ENCODE measurements around the gene ITCH.
"Not testable (repeated sequence)": the region's sequence is repeated elsewhere in the genome, so short reads cannot be mapped to it uniquely, and the experiment has no call there.

ITCH gene

DNA sequence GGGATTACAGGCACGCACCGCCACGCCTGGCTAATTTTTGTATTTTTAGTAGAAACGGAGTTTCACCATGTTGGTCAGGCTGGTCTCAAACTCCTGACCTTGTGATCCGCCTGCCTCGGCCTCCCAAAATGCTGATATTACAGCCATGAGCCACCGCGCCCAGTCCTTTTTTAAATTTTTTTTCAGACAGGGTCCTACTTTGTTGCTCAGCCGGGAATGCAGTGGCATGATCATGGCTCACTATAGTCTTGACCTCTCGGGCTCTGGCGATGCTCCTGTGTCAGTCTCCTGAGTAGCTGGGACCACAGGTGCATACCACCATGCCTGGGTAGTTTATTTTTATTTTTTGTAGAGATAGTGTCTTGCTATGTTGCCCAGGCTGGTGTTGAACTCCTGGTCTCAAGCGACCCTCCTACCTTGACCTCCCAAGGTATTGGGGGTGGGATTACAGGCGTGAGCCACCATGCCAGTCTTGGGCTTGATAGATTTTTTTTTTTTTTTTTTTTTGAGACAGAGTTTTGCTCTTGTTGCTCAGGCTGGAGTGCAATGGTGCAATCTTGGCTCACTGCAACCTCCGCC, 19.9 kb downstream of the ITCH start:
- DNase-seq (ENCODE audit: low spot score) = not testable (repeated sequence)

DNA sequence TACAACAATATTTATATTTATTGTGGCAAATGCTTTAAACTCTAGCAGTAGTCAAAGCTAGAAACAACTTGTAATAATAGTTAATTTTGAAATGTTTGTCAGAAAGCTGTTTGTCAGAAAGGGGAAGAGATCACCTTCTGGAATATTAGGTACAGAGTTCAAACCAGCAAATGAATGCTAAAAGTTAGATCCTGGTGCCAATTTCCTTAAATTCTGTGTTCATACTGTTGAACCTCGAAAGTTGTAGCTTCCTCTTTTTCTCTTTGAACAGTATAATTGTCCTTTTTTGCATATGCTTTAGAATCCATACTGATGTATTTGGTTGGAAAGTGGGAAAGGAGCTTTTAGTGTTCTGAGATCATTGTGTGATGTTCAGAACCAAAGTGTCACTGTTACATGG, 22.4 kb downstream of the ITCH start:
- DNase-seq (ENCODE audit: low spot score) = no peak

DNA sequence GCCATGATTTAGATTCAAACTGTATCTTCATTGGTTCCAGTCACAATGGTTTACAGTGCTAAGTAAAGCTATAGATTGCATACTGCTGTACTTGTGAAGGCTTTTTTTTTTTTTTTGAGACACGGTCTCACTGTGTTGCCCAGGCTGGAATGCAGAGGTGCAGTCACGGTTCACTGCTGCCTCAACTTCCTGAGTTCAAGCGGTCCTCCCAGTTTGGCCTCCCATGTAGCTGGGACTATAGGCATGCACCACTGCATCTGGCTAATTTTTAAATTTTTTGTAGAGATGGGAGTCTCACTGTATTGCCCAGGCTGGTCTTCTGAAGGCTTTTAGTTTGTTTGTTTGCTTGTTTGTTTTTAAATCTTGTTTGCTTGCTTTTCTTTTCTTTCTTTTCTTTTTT, 24.9 kb downstream of the ITCH start:
- no peak for DNase-seq (ENCODE audit: low spot score)

DNA sequence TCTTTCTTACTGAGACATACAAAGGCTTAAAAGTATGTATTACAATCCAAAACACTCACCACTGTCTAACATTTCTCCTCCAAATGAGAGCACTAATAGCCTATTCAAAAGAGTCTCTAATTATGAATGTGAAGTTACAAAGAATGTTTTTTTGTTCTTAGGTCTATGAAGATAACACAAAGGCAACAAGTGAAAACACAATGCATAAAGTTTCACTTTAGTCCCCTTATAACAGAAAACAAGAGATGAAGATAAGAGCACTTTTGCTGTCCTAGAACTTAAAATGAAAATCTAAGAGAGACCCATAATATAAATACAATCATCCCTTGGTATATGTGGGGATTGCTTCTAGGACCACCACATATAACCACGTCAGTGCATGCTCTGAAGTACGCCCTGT, 25.6 kb downstream of the ITCH start:
- DNase-seq (ENCODE audit: low spot score) = no peak

DNA sequence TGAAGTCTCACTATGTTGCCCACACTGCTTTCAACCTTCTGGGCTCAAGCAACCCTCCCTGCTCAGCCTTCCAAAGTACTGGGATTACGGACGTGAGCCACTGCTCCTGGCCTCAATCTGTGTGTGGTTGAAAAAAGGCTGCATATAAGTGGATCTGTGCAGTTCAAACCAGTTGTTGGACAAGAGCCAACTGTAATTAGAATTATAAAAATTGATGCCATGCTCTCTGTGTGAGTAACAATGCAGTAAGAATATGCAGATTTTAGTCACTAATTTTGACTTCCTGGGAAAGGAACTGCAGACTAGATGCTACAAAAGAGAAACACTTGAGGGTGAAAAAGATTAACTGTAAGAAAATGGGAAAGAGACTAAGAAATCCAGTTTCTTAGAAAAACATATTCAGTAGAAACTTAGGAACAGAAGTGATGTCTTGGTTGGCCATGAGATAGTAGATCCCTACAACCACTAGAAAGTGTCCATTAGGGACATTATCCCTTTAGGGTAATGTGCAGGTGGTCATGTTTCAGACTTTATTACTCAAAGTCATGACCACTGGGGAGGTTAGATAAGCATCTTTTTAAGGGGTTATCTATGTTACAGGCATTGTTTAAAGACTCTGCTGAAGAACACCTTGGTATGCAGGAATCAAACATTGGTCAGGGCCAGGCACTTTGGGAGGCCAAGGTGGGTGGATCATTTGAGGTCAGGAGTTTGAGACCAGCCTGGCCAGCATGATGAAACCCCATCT, 26.3 kb downstream of the ITCH start:
- no peak for DNase-seq (ENCODE audit: low spot score)

DNA sequence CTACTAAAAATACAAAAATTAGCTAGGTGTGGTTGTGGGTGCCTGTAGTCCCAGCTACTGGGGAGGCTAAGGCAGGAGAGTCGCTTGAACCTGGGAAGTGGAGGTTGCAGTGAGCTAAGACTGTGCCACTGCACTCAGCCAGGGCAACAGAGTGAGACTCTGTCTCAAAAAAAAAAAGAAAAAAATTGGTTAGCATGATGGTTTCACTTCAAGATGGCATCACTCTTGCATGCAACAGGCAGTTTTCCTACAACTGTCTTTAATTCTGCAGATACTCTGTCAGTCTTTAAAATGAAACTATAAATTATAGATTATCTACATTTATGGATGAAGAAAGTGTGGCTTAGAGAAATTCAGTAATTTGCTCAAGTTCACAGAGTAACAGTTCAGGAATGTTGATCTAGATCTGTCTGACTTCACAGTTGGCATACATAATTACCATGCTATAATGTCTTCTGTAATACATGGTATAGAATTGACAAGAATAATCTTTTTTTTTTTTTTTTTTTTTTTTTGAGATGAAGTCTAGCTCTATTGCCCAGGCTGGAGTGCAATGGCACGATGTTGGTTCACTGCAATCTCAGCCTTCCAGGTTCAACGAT, 27.0 kb downstream of the ITCH start:
- no peak for DNase-seq (ENCODE audit: low spot score)

DNA sequence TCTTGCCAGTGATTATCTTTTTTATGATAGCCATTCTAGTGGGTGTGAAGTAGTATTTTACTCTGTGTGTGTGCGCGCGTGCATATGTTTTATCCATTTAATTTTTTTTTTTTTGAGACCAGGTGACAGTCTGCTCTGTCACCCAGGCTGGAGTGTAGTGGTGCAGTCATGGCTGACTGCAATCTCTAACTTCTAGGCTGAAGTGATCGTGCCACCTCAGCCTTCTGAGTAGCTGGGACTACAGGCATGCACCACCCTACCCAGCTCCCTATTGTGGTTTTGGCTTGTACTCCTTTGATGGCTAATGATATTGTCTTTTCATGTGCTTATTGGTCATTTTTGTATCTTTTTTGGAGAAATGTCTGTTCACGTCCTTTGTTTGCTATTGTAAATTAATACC, 33.3 kb downstream of the ITCH start:
- DNase-seq (ENCODE audit: low spot score) = no peak

DNA sequence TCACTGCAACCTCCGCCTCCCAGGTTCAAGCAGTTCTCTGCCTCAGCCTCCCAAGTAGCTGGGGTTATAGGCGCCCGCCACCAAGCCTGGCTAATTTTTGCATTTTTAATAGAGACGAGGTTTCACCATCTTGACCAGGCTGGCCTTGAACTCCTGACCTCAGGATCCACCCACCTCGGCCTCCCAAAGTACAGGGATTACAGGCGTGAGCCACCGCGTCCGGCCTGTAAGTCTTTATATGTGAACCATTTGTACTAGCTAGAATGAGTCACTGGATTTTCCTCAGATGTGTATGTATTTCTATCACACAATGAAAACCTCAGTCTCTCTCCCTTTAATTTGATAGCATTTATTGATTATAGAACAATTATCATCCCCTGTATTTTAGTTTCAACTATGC, 34.0 kb downstream of the ITCH start:
- no peak for DNase-seq (ENCODE audit: low spot score)

DNA sequence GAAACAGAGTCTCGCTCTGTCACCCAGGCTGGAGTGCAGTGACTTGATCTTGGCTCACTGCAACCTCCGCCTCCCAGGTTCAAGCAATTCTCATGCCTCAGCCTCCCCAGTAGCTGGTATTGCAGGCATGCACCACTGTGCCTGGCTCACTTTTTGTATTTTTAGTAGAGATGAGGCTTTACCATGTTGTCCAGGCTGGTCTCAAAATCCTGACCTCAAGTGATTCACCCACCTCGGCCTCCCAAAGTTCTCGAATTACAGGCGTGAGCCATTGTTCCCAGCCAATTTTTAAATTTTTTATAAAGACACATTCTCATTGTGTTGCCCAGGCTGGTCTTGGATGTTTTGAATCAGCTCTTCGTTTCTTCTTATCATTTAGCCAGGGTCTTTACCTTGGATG, 37.7 kb downstream of the ITCH start:
- not testable (repeated sequence) for DNase-seq (ENCODE audit: low spot score)

DNA sequence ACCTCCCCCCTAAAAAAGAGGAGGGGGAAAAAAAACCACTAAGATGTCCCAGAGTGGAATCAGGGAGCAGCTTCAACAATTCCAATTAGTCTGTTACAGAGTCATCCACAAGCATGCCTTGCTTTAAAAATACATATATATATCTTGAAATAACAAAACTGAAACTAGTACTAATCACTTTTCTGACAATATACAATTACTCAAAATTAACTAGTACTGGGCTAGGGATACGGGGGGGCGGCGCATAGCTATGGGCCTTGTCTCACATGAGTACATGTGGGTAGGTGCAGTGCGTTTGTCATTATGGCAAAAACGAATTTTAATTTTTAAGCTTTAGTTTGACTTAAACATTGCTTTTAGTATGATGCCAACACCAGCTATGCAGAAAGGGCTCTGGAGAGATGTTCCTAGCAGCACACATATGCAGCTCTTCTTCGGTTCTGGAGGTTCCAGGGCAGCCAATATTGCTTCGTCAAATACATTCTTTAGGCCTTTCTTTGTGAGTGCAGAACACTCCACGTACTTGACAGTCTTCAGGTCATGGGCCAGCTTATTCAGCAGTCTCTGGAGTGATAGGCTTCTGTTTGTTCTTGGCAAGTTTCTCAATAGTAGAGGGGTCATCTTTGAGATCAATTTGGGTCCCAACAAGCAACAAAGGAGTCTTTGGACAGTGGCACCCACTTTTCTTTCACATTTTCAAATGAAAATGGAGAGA, 38.8 kb downstream of the ITCH start:
- DNase-seq (ENCODE audit: low spot score) = no peak

DNA sequence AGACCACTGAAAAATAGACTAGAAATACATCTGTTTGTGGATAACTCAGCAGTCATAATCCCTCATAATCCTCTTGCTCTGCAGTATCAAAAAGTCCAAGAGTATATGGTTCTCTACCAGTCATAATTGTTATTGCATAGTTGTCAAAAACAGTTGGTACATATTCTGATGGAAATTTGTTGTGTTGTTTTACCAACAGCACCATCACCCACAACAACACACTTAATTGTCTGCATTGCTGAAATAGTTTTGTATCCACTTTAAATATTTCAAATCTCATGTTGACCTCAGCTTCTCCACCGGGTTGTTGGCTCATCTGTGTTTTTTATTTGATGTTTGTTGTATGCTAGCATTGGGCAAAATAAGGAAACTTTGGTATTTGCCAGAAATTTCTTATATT, 39.4 kb downstream of the ITCH start:
- DNase-seq (ENCODE audit: low spot score) = no peak

DNA sequence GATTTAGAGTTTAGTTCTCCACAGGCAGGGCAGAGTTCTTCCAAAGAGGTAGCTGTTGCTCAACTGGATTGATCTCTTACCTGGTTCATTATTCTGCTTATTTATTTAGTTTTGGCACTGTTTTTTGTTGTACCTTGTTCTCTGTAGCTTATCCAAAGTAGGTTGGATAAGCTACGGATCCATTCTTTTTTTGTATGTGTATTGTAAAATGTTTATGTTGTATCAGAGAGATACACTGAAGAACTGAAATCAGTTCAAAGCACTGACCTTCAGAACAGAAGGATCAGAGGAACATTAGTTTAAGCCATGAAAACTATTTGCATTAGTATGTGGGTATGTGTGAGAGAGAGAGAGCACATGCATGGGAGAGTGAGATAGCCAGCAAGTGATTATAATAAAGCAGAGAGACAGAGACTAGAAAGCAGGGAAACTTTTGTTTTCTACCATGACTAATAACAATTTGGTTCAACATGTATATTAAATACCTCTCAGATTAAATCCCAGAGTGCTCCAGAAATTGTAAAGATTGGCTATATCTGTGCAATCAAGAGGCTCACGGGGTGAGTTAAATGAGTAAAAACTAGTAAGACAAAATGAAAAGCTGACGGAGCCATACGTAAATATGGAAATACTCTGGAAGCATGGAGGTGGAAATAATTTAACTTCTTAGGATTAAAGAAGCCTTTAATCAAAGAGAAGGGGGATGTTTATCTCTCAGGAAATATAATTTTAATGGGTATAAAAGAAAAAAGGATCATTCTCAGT, 40.2 kb downstream of the ITCH start:
- DNase-seq (ENCODE audit: low spot score) = no peak

DNA sequence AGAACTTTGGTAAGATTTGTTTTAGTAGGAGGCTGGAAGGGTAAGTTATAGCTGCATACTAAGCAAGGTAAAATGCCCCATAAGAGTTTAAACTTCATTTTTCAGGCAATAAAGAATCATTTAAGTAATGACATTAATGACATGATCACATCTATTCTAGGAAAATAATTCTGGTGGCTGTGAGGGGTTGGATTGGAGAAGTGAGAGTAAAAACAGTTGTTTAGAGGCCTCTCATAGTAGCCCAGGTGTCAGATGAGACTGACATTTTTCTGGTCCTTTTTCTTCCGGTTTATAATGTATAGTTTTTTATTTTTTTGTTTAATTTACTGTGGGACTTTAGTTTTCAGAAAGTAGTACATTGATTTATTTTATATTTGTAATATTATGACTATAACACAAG, 40.8 kb downstream of the ITCH start:
- no peak for DNase-seq (ENCODE audit: low spot score)

DNA sequence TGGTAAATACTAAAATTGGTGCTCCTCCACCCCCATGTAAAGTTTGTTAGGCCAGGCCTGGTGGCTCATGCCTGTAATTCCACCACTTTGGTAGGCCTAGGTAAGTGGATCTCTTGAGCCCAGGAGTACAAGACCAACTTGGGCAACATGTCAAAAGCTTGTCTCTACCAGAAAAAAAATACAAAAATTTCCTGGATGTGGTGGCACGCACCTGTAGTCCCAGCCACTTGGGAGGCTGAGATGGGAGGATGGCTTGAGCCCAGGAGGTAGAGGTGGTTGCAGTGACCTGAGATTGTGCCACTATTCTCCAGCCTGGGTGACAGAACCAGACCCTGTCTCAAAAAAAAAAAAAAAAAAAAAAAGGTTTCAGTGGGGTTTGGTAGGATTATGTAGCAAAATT, 41.7 kb downstream of the ITCH start:
- DNase-seq (ENCODE audit: low spot score) = no peak

DNA sequence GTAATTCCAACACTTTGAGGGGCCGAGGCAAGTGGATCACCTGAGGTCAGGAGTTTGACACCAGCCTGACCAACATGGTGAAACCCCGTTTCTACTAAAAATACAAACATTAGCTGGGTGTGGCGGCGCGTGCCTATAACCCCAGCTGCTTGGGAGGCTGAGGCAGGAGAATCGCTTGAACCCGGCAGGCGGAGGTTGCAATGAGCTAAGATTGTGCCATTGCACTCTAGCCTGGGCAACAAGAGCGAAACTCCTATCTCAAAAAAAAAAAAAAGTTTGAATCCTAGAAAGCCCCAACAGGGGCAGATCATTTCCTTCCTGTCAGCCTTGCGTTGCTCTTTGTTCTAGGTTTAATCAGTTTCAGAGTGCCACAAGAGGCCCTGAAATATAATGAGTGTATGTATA, 42.2 kb downstream of the ITCH start:
- DNase-seq (ENCODE audit: low spot score) = peak; percentile 43

DNA sequence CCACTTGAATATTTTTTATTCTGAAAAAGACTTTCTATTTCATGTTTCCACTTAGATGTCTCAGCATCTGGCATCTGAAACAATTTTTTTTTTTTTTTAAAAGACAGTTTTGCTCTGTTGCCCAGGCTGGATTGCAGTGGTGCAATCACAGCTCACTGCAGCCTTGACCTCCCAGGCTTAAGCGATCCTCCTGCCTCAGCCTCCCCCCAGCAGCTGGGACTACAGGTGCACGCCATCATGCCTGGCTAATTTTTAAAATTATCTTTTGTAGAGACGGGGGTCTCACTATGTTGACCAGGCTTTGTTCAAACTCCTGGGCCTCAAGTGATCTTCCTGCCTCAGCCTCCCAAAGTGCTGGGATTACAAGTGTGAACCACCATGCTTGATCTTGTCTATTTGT, 42.9 kb downstream of the ITCH start:
- not testable (repeated sequence) for DNase-seq (ENCODE audit: low spot score)

DNA sequence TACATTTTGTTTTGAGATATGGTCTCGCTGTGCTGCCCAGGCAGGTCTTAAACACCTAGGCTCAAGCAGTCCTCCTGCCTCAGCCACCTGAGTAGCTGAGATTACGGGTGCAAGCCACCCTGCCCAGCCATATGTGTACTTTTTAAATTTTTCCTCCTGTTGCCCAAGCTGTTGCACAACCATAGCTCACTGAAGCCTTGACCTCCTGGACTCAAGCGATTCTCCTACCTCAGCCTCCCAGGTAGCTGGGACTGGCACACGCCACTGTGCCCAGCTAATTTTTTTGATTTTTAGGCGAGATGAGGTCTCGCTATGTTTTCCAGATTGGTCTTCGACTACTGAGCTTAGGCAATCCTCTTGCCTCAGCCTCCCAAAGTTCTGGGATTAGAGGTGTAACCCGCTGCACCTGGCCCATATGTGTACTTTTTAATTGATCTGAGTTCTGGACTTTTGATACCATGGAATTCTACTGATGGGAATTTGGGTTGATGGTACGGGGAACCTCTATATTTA, 44.9 kb downstream of the ITCH start:
- no peak for DNase-seq (ENCODE audit: low spot score)

DNA sequence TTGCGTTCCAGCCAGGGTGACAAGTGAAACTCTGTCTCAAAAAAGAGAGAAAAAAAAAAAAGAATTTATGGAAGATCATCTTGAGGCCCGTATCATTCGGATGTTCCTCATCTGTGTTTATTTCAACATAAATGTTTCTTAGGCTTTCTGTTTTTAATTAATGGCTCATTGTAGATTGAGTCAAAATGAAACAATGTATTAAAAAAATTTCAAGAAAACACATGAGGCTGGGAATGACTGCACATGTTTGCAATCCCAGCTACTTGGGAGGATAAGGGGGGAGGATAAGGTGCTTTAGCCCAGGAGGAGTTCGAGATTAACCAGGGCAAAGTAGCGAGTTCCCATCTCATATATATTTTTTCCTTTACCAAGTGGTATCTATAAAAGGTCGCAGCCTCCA, 47.3 kb downstream of the ITCH start:
- DNase-seq (ENCODE audit: low spot score) = no peak

DNA sequence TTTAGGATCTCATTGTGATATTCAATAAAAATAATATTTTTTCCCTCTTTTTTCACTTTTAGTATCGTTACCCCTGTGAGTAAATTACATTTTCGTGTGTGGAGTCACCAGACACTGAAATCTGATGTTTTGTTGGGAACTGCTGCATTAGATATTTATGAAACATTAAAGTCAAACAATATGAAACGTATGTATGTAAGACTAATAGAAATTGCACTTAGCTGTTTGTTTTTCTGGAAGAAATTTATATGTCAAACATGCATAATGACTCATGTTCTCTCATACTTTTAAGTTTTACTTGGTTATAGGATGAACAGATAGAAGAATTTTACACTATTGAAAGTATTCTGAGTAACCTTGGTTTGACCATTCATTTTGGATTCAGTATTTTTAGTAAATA, 49.4 kb downstream of the ITCH start:
- DNase-seq (ENCODE audit: low spot score) = no peak

DNA sequence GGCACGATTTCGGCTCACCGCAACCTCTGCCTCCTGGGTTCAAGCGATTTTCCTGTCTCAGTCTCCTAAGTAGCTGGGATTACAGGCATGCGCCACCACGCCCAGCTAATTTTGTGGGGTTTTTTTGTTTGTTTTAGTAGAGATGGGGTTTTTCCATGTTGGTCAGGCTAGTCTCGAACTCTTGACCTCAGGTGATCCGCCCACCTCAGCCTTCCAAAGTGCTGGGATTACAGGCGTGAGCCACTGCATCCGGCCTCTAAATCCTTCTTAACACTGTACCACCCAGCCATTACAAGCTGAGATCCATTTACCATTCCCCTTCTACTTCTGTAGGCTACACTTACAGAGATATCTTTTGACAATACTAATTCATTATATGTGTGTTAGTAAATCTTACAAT, 51.5 kb downstream of the ITCH start:
- not testable (repeated sequence) for DNase-seq (ENCODE audit: low spot score)

DNA sequence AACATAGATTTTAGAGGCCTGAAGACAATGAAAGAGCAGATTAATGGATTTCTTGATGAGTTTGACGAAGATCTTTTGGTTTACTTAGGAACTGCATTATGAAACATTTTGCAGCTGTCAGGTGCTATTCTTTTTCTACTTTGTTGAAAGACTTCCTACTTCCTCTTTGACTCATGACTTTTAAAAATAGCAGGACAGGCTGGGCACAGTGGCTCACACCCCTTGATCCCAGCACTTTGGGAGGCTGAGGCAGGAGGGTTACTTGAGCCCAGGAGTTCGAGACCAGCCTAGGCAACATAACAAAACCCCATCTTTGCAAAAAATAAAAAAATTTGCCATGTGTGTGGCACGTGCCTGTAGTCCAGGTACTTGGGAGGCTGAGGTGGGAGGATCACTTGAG, 52.0 kb downstream of the ITCH start:
- DNase-seq (ENCODE audit: low spot score) = no peak

DNA sequence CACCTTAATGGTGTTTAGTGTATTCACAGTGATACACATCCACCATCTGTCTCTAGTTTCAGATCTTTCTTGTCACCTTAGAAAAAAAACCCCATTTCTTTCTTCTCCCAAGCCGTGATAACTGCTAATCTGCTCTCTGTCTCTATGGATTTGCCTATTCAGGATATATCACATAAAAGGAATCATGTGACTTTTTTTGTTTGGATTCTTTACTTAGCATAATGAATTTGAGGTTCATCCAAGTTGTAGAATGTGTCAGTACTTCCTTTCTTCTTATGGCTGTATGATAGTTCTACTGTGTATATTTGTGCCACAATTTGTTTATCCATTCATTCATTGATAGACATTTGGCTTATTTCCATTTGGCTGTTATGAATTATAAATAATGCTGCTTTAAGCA, 57.1 kb downstream of the ITCH start:
- no peak for DNase-seq (ENCODE audit: low spot score)
